NCI-H187 treated with DMSO at 0.1 percent for 48 hours (cell line): ENCODE results near the gene PITHD1.
"Not testable (repeated sequence)": the region's sequence is repeated elsewhere in the genome, so short reads cannot be mapped to it uniquely, and the experiment has no call there.

Experiments used
- DNase-seq: peaks from one replicate; lab custom pipeline; 2025; lab: John Stamatoyannopoulos, UW

The PITHD1 gene, protein sequence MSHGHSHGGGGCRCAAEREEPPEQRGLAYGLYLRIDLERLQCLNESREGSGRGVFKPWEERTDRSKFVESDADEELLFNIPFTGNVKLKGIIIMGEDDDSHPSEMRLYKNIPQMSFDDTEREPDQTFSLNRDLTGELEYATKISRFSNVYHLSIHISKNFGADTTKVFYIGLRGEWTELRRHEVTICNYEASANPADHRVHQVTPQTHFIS

DNA sequence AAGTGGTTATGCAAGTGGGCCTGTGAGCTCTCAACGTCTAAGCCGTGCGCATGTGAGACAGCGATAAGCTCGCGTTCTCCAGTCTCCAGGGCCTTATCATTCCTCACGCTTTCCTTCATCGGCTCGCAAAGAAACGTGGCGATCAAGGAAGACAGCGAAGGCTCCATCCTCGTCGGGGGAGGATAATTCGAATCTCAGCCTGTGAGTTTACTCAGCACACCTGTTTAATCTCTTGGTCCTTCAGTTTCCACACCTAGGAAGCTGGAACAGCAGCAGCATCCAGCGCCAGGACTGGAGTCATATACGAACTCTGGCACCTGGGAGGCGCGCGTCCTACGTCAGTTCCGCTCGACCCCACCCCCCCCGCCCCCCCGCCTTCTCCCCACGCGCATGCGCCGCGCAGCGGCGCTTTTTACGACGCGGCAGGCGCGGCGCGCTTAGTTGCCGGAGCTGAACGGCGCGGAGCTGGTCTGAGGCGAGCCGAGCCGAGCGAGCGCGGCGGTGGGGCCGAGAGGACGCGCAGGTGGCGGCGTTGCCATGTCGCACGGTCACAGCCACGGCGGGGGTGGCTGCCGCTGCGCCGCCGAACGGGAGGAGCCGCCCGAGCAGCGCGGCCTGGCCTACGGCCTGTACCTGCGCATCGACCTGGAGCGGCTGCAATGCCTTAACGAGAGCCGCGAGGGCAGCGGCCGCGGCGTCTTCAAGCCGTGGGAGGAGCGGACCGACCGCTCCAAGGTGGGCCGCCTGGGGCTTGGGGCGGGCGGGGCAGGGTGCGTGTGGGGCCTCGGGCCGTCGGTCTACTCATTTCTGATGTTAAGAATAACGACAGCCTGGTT lies at the start of gene PITHD1:
Gene PITHD1, plus strand, starts transcription at position 440 of the 836 bp plus-strand sequence. Its CDS starts 98 bp downstream, at position 538.
- peak; percentile 13 for DNase-seq

DNA sequence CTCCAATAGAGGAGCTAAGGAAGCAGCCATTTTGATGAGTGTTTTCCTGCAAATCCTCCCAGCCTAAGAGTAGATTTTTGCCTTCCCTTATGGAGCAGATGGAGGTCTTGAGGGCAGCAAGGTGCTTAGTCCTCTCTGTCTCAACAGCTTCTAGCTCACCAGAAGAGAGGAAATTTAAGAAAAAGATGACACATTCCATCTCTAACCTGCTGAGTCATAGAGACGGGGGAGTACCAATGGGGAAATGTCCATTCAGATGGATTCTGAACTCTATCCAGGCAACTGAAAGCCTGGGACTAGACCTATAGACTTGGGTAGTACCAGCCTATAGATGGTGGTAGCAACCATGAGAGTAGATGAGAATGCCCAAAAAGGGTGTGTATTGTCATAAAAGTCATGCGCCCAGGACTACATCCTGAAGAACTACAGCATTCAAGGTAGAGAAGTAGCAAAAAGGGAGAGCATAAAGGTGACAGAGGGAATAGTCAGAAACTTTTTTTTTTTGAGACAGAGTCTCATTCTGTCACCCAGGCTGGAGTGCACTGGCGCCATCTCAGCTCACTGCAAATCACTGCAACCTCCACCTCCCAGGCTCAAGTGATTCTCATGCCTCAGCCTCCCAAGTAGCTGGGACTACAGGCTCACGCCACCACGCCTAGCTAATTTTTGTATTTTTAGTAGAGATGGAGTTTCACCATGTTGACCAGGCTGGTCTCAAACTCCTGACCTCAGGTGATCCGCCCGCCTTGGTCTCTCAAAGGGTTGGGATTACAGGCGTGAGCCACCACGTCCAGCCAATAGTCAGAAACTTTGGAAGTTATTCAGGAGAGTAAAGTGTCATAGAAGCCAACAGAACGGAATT lies 45.6 kb upstream of the PITHD1 start:
- no peak for DNase-seq

DNA sequence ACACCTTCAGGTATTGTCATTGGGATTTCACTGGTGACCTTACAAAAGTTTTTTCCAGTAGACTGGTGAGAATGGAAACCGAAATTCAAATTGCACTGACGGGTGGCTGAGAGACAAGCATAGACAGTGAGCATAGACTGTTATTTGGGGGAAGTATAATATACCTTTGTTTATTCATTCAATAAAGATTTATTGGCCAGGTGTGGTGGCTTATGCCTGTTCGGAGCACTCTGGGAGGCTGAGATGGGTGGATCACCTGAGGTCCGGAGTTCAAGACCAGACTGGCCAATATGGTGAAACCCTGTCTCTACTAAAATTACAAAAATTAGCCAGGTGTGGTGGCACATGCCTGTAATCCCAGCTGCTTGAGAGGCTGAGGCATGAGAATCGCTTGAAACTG lies 44.9 kb upstream of the PITHD1 start:
- not testable (repeated sequence) for DNase-seq

DNA sequence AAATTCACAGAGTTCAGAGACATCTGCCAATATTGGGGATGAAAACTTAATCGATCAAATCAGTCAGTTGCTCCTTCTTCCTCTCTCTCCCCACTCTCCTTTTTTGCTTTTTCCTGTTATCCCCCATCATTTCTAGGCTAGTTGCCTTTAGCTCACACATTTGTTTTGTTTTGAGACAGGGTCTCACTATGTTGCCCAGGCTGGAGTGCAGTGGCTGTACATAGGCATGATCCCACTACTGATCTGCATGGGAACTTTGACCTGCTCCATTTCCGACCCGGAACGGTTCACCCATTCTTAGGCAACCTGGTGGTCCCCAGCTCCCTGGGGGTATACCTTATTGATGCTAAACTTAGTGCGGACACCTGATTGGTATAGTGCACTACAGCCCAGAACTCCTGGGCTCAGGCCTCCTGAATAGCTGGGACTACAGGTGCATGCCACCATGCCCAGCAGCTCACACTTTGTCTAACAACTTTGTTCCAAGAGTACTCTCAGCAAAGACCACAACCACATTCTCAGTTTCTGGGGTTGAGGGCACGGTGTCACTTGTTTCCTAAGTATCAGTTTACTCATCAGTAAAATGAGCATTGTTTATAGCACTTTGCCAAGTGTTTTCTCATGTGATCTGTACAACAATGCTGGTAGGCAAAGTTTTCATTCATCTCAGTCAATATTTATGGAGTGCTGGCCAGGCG lies 41.6 kb upstream of the PITHD1 start:
- no peak for DNase-seq

DNA sequence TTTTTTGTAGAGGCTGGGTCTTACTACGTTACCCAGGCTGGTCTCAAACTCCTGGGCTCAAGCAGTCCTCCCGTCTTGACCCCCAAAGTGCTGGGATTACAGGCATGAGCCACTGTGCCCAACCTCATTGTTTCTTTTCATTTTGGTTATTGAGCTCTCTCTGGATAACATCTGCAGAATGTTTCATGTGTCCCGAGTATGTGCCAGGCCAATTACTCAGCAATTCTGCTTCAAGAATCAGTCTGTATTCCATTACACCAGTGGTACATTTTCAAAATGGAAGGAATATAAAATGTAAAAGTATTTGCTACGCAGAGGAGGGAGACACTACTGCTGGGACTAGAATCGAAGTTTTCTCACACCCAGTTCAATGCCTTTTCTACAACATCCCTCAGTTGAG lies 36.6 kb upstream of the PITHD1 start:
- no peak for DNase-seq

DNA sequence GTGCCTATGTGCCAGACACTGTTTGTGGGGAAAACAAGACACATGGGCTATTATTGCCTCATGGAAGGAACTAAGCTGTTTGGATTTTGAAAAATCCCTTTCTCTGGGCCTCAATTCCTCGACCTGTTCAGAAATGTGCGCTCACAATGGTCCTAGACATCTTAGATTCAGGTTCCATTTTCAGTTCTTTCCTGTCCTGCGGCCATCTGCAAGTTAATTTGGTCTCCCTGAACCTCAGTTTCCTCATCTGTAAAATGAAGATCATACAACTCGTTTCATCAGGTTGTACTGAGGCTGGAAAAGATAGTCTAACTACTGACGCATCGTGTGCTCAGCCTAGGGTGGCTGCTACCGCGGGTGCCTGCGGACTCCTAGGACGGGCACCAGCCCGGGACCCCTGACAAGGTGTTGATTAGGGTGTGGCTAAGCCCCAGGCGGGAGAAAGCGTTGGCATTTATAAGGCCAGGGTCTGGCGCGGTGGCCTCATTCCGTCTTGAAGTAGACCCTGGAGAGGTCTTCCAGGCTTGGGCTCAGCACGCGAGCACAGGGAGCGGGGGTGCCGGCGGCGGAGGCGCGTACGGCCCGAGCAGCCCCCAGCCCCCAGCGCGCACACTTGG lies 35.4 kb upstream of the PITHD1 start:
- DNase-seq, result no peak

DNA sequence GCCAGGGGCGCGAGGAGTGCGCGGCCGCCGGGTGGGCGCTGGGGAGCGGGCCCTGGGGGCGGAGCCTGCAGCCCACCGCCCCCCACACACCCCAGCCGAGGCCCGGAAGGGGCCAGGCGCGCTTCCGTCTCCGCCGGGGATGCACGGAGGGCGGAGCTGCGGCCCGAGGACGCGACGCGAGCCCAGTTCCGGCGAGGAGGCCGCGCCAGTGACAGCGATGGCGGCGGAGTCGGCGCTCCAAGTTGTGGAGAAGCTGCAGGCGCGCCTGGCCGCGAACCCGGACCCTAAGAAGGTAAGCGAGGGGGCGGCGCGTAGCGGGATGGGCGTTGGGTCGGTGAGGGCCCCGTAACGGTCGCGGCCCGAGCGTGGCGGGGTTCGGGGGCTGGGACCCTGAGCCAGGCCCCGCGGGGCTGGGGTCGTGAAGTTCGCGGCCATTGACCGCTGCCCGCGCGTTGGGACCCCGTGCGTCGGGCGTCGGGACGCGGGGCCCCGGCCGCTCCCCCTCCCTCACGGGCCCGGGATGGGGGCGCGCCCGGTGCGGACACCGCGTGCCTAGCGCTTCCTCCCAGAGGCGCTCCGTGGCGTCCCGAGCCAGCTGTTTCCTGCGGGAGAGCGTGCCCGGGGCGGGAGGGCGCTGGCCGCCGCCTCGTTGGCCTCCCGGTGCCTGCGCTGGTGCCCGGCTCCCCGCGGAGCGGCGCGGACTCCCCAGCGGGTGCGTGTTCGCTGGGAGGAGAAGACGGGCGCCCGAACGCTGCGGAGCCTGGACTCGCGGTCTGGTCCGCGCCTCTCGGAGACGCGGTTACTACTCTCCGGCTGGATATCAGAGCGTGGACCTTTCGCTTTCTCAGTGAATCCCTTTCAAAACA lies 34.7 kb upstream of the PITHD1 start, which contains the start of gene ELOA:
Gene ELOA, plus strand, starts transcription at position 185 of the 866 bp plus-strand sequence. Its CDS starts 33 bp downstream, at position 218.
- no peak for DNase-seq

DNA sequence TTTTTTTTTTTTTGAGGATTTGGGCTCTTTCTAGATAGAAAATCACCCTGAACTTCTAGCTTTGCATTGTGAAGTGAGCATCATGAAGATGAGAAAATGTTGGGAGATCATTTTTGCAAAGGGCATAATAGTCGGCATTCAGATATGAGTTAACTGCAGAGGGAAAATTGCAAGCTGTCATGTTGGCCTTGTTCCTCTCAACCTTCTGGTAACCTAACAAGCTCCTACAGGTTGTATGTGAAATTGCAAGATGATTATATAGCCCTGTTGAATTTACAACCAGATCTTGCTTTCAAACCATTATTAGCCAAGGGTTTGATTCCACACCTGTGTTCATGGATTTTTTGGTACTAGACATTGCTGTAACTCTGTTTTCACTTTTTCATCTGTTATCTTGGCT lies 32.7 kb upstream of the PITHD1 start:
- DNase-seq, result no peak

DNA sequence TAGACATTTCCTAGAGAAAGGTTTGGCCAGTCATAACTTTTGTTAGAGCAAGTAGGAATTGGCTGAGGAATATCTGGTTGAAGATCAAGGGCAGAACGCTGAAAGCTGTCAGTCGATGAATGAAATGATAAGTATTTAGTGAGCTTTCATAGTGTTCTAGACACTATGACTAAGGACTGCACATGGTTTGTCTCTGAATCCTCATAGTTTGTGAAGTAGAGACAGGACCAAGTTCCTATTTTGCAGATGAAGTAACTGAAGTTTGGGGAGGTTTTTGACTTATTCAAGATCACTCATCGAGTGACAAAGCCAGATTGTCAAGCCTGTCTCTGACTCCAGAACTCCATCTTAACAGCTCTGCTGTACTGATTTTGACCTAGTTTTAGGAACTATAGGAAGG lies 30.2 kb upstream of the PITHD1 start:
- DNase-seq, result no peak

DNA sequence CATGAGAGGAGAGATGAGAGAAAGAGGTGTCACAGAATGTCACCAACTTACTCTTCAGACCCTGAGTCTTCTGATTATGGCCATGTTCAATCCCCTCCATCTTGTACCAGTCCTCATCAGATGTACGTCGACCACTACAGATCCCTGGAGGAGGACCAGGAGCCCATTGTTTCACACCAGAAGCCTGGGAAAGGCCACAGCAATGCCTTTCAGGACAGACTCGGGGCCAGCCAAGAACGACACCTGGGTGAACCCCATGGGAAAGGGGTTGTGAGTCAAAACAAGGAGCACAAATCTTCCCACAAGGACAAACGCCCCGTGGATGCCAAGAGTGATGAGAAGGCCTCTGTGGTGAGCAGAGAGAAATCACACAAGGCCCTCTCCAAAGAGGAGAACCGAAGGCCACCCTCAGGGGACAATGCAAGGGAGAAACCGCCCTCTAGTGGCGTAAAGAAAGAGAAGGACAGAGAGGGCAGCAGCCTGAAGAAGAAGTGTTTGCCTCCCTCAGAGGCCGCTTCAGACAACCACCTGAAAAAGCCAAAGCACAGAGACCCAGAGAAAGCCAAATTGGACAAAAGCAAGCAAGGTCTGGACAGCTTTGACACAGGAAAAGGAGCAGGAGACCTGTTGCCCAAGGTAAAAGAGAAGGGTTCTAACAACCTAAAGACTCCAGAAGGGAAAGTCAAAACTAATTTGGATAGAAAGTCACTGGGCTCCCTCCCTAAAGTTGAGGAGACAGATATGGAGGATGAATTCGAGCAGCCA lies 27.0 kb upstream of the PITHD1 start:
- DNase-seq, result no peak

DNA sequence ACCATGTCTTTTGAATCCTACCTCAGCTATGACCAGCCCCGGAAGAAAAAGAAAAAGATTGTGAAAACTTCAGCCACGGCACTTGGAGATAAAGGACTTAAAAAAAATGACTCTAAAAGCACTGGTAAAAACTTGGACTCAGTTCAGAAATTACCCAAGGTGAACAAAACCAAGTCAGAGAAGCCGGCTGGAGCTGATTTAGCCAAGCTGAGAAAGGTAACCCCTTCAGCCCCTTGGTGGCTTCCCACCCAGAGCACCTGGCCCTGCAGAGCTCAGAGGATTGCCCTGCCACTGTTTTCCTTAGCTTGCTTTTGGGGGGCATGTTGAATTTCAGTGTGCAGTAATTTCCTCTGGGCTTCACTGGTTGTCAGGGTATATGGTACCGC lies 26.4 kb upstream of the PITHD1 start:
- DNase-seq, result no peak

DNA sequence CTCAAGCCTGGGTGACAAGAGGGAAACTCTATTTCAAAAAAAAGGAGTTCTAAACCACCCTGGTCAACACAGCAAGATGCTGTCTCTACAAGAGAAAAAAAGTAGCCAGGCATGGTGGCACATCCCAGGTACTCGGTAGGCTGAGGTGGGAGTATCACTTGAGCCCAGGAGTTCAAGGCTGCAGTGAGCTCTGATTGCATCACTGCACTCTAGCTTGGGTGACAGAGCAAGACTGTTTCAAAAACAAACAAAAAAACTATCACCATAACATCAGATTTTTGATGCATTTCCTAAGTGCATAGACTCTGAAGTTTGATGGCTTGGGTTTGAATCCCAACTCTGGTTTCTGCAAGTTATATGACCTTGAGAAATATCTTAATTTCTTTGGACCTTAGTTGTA lies 25.3 kb upstream of the PITHD1 start:
- no peak for DNase-seq

DNA sequence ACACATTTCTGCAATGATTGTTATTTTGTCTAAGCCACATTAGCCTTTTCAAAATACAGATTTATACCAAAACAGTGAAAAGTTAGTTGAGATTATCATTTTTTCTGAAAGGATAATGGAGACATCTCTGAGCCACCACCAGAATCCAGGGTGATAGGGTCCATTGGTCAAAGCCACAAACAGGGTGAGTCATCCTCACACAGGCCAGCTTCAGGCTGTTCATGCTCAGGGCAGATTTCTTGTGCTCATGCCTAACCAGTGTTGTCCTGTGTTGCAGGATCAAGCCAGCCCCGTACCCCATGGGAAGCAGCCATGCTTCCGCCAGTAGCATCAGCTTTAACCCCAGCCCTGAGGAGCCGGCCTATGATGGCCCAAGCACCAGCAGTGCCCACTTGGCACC lies 21.5 kb upstream of the PITHD1 start:
- DNase-seq, result no peak

DNA sequence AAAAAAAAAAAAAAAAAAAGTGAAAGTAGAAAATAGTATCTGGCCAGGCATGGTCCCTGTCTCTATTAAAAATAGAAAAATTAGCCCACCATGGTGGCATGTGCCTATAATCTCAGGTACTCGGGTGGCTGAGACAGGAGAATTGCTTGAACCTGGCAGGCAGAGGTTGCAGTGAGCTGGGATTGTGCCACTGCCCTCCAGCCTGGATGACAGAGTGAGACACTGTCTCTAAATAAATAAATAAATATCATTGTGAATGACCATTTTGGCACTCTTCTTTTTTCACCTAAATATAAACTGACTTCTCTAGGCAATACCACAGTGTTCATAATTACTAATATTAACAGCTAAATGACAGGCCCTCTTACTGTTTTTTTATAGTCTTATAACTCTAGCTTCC lies 20.4 kb upstream of the PITHD1 start:
- no peak for DNase-seq

DNA sequence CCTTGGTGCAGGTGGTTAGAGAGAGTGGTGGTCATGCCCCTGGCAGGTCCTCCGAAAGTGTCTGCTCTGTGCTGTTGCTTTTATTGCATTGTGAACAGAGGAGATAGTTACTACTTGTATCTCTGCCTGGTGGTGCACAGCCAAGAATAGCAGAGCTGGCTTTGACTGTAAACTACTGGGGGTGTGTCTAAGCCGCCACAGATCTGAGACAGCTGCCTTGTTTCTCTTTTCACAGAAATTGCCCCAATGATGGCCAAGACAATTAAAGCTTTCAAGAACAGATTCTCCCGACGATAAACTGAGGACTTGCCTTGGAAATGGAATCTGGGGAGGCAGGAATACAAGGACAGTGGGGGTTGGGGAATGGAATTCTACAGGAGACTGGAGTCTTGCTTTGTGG lies 18.9 kb upstream of the PITHD1 start:
- DNase-seq, result no peak

DNA sequence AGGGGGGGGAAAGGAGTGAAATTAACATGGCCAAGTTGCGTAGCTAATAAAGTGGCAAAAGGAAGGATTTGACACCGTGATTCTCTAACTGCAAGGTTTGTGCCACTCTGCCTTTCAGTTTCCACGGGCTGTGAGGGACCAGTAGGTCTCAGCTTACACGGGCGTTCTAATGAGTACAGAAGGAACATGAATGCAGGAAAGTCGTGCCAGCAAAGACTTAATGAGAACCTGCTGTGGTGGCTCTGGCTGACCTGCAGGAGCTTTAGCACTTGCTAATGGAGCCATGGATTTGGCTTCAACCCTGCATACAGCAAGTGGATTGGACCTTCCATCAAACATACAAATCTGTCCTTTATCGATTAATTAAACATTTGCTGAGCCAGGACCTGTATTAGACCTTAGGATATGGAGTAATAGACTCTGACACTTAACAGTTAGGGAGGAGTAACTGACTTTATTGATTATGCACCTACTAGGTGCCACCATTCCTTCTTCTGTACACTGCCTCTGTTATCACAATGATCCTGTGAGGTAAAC lies 15.1 kb upstream of the PITHD1 start:
- no peak for DNase-seq

DNA sequence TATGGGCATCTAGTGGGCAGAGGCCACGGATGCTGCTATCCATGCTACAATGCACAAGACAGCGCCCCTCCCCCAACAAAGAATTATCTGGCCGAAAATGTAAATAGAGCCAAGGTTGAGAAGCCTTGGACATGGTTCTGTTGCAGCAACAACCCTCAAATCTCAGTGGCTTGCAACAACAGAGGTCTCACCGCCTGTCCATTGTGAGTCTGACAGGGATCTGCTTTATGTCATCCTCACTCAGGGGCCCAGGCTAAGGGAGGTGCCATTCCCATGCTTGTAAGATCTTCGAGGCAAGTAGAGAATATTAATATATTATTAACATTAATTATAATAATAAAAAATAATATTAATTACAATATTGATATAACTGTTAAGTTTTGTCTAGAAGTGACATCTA lies 9.5 kb upstream of the PITHD1 start:
- DNase-seq, result no peak

DNA sequence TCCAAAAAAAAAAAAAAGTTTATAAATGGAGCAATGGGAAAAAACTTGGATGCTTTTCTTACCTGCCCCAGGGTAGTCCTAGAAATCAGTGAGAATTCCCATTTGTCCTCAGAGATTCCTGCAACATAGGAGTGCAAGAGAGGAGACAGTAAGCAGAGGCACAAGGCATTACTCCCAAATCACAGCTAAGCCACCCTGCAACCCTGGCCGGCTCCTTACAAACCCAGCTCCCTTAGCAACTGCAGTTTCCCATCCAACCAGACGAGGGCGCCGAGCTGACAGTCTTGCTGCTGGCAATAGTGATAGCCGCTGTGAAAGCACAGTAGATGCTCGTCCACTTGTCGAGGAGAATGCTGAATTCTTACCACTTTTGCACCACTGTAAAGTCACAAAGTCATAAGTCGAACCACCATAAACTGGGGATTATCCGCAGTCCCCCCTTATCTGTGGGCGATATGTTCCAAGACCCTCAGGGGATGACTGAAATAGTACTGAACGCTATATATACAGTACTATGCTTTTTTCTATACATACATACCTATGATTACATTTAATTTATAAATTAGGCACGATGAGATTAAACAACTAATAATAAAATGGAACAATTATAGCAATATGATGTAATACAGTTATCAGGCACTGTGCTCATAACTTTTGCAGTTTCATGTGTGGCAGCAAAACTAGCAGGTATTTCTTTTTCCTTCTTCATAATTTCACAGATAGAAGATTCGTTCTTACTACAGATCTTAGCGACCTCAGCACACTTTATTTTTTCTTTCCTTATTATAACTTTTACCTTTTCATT lies 6.0 kb upstream of the PITHD1 start:
- peak; percentile 27 for DNase-seq

DNA sequence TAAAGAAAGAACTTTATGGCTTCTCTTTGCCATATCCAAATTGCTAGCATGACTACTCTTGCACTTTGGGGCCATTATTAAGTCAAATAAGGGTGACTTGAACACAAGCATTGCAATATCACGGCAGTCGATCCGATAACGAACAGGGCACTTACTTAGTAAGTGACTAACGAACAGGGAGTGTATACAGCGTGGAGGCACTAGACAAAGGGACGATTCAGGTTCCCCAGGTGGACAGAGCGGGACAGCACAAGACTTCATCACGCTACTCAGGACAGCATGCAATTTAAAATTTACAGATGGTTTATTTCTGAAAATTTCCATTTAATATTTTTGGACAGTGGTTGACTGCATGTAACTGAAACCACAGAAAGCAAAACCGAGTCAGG lies 5.4 kb upstream of the PITHD1 start:
- no peak for DNase-seq
